Left ventricle myocardium superior (tissue), 1 donor: ENCODE results near the gene WWOX. TPM values are rescaled to one million over a fixed set of nuclear protein-coding genes. Genes with fewer than 3 reads are reported as not detected.

Experiments used
- ATAC-seq: fragments of 200-7000 bp; cut with Tn5 transposase; one replicate; pipeline ENCODE4 v1.9.1; 2020; ENCODE audit warnings: mild to moderate bottlenecking, moderate library complexity
- DNase-seq: peaks from one replicate; pipeline ENCODE4 v3.0.0-alpha.2; 2020
- intact Hi-C: fragments of 100-400 bp; cut with micrococcal nuclease; formaldehyde crosslinking; loops from one replicate; pipeline ENCODE4 v1.11.0; 2022
- total RNA-seq: library from RNA; stranded (reverse); fragmentation: NEBNext Ultra II Directional; extraction: Animal tissue kit (Norgen Biotek cat#: 25700); gene quantifications from one replicate; pipeline ENCODE4 v1.2.1, GENCODE V29; 2021
- donor health status: DM: no; HTN: yes; CAD: no; lungs with severe emphysema.

The WWOX gene
- total RNA-seq, 1 donor from 2014 or later: 12.8 TPM

GRCh38 chr16:78180349-78180748 is 80.9 kb downstream of the WWOX start:
- ATAC-seq (no peak), DNase-seq (no peak)
- intact Hi-C loops: no loop called here

- DNase-seq (no peak), ATAC-seq (no peak)
- intact Hi-C loops: no loop called here
These were observed 84.2 kb downstream of the WWOX start for GRCh38 chr16:78183437-78184237.

DNA sequence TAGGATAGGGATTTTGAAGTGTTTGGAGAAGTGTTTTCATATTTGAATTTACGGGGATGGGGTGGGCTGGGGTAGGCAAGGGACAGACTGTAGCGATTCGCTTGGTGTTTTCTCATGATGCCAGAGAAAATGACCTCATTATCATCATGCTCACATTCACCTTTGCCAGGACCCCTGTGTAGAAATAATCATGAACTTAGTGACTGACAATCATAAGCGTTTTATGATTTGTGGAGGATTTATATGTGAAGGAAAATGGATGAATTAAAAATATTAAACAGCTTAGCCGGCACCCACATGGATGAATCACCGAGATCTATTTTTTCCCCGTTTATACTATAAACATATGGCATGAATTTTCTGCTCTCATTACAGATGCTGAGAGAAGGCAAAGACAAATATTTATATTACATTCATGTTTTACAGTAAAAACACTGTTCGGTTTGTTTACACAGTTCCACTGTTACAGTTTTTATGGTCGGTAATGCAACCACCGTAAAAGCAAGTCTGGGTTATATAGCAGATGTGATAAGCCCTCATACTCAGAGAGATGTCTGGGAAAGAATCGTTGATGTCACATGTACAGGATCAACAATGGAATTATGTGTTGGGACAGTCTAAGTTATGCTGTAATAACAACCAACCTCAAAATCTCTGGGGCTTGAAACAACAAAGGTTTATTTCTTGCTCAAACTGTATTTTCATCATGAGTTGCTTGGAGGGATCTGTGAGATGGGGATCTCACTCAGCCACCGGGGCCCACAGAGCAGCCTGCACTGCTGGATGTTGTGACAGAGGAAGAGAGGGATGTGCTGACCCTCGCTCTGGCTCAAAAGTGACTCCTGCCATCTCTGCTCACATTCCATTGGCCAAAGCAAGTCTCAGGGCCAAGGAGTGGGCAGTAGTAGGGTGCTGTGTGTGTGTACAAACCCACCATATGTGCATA is 85.1 kb downstream of the WWOX start:
- ATAC-seq (no peak), DNase-seq (no peak)
- intact Hi-C loops: no loop called here

GRCh38 chr16:78189121-78189520 is 89.7 kb downstream of the WWOX start:
- intact Hi-C loops: no loop called here

DNA sequence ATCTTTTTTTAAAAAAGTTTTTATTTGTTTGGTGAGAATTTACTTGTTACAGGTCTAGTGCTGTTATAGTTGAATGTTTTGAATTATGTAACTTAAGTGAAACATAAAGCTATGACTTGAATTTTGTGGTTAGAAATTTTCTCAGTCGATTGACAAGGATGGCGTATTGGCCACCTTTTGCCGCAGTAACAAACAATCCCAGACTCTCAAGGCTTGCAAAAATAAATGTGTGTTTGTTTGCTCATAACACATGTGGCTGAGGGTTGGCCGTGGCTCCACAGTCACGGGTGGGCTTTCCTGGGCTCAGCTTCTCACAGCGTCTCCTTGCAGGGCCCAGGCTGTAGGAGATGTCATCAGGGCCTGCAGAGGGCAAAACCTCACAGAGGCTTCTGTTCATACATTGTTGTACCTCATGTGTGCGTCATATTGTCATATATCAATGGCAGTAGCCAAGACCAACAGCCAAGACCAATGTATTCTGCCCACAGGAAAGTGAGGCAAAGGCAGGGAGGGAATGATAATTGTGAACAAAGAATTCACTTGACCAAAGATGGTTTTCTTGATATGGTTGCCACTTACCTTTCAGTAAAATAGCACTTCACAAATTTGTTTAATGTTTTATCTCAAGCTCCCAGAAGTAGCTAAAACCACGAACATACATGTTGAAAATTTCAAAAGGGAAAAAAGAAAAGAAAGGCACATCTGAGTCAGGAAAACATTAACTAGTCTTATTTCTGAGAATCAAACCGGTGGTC is 93.5 kb downstream of the WWOX start:
- no peak for ATAC-seq
- intact Hi-C loops: no loop called here
- no peak for DNase-seq

More at GRCh38 chr16:78189121-78189520, 89.7 kb downstream of the WWOX start:
- DNase-seq: no peak
- no peak for ATAC-seq

GRCh38 chr16:78194948-78195347 is 95.5 kb downstream of the WWOX start:
- intact Hi-C loops: no loop called here
- ATAC-seq: no peak
- DNase-seq: no peak

GRCh38 chr16:78195797-78196196 is 96.3 kb downstream of the WWOX start:
- ATAC-seq: no peak
- intact Hi-C loops: no loop called here
- no peak for DNase-seq

DNA sequence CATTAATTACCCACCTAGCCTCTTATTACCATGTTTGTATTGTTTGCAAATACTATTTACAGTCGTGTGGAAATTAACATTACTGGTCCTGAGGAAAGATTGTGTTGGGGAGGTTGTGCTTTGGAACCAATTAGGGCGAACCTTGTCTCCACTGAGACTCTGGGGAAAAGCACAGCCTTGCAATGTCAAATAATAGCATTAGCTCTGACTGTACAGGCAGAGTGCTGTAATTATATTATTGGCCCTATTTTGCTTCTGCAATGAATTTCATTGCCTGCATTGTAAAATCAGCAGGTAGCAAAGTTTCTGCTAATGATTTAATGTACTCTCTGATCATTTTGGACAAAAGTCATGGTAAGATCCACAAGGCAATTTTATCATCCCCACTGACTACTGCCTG is 97.0 kb downstream of the WWOX start:
- intact Hi-C loops: no loop called here
- DNase-seq (no peak), ATAC-seq (no peak)

GRCh38 chr16:78198288-78198687 is 98.8 kb downstream of the WWOX start:
- intact Hi-C loops: no loop called here
- DNase-seq (no peak), ATAC-seq (no peak)

DNA sequence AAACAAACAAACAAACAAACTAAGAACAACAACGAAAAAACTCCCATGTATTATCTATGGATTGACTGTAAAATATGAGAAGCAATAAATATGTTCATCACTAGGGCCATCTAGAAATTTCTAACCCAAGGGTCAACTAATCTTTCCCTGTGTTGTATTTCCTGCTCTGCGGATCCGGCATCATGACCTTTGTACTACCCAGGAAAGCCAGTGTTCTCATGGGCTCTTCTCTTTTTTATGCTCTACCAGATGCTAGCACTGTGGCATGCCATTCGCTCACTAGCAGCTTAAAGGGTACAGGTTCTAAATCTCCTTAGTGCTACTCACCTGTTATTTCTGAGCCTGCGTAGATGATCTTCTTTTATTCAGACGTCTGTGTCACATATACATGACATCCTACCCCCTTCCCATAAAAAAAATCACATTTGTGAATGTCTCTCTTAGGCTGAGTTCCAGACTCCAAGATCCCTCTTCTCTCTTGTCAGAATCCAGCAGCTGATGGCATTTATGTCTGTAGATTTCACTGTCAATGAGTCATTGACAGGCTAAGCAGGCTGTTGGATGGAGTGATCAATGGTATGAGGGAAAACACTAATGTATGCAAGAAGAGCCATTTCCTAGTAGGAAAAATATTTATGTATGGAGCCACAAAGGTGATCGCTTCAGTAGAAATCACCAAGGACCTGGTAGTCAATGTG is 100.0 kb downstream of the WWOX start:
- ATAC-seq: no peak
- intact Hi-C loops: no loop called here
- DNase-seq: no peak

DNA sequence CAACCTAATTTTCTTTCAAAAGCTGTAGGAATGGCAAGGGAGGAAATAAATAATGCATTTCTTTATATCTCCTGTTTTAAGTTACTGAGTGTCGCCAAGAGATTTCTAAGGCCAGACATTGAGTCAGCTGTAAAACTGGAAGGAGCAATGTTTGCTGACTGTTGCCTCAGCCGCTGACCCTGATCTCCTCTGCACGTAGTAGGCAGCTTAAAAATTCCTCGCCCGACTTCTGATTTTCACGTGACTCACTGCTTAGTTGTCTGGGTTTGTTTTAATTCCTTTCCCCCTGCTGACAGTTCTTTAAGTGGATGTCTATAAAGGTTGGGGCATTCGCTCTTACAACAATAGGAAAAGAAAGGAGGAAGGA is 100.6 kb downstream of the WWOX start:
- DNase-seq: no peak
- intact Hi-C loops: no loop called here
- no peak for ATAC-seq

DNA sequence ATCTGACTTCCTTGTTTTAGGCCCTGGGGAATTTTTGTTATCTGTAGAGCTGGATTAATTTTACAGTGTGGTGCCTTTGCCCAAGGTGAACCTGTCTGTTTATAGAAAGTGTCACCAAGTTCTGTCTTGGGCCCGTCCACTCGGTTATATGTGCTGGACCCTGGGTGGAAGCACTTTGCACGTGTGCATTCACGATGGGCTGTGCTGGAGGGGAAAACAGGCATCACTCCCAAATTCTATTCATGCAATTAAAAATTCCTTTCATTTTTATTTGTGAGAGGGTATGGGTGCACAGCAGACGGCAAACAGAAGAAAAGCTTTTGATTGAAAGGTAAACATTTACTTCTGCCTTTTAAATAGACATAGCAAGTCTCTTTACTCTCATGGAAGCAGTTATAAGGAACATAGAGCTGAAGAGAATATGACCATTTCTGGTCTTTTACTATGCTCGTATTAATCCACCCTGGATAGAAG is 101.2 kb downstream of the WWOX start:
- DNase-seq: no peak
- intact Hi-C loops: no loop called here
- ATAC-seq: no peak

GRCh38 chr16:78205506-78205905 is 106.1 kb downstream of the WWOX start:
- intact Hi-C loops: no loop called here
- DNase-seq (no peak), ATAC-seq (no peak)

GRCh38 chr16:78206623-78207223 is 107.3 kb downstream of the WWOX start:
- ATAC-seq (no peak), DNase-seq (no peak)
- intact Hi-C loops: no loop called here

GRCh38 chr16:78209951-78210661 is 110.7 kb downstream of the WWOX start:
- intact Hi-C loops: no loop called here
- DNase-seq (no peak), ATAC-seq (no peak)

- ATAC-seq (no peak), DNase-seq (no peak)
- intact Hi-C loops: no loop called here
These were observed 111.7 kb downstream of the WWOX start for GRCh38 chr16:78211020-78211599.

- ATAC-seq (no peak), DNase-seq (no peak)
- intact Hi-C loops: no loop called here
These were observed 112.5 kb downstream of the WWOX start for GRCh38 chr16:78211946-78212345.

GRCh38 chr16:78212674-78213073 is 113.2 kb downstream of the WWOX start:
- DNase-seq (no peak), ATAC-seq (no peak)
- intact Hi-C loops: no loop called here
